Fibroblast of pulmonary artery (primary cell): Measurements from ENCODE around the gene CNTN2.

Source experiments
- DNase-seq: peaks from one replicate; pipeline ENCODE4 v3.0.0-alpha.2; 2010; ENCODE audit warnings: low read depth
- H3K4me3 ChIP-seq: replicated peaks from 2 replicates; pipeline ENCODE4 v1.5.1; 2011; ENCODE audit warnings: low read depth, mild to moderate bottlenecking, control low read depth, low read length, moderate library complexity
- TF ChIP-seq, protein P1 (sequence below): IDR thresholded peaks from 2 replicates; pipeline ENCODE4 v1.5.1; 2011; ENCODE audit warnings: mild to moderate bottlenecking, control low read depth, low read length, inconsistent platforms; ENCODE audit errors: missing control alignments

The CNTN2 gene, protein sequence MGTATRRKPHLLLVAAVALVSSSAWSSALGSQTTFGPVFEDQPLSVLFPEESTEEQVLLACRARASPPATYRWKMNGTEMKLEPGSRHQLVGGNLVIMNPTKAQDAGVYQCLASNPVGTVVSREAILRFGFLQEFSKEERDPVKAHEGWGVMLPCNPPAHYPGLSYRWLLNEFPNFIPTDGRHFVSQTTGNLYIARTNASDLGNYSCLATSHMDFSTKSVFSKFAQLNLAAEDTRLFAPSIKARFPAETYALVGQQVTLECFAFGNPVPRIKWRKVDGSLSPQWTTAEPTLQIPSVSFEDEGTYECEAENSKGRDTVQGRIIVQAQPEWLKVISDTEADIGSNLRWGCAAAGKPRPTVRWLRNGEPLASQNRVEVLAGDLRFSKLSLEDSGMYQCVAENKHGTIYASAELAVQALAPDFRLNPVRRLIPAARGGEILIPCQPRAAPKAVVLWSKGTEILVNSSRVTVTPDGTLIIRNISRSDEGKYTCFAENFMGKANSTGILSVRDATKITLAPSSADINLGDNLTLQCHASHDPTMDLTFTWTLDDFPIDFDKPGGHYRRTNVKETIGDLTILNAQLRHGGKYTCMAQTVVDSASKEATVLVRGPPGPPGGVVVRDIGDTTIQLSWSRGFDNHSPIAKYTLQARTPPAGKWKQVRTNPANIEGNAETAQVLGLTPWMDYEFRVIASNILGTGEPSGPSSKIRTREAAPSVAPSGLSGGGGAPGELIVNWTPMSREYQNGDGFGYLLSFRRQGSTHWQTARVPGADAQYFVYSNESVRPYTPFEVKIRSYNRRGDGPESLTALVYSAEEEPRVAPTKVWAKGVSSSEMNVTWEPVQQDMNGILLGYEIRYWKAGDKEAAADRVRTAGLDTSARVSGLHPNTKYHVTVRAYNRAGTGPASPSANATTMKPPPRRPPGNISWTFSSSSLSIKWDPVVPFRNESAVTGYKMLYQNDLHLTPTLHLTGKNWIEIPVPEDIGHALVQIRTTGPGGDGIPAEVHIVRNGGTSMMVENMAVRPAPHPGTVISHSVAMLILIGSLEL

DNA sequence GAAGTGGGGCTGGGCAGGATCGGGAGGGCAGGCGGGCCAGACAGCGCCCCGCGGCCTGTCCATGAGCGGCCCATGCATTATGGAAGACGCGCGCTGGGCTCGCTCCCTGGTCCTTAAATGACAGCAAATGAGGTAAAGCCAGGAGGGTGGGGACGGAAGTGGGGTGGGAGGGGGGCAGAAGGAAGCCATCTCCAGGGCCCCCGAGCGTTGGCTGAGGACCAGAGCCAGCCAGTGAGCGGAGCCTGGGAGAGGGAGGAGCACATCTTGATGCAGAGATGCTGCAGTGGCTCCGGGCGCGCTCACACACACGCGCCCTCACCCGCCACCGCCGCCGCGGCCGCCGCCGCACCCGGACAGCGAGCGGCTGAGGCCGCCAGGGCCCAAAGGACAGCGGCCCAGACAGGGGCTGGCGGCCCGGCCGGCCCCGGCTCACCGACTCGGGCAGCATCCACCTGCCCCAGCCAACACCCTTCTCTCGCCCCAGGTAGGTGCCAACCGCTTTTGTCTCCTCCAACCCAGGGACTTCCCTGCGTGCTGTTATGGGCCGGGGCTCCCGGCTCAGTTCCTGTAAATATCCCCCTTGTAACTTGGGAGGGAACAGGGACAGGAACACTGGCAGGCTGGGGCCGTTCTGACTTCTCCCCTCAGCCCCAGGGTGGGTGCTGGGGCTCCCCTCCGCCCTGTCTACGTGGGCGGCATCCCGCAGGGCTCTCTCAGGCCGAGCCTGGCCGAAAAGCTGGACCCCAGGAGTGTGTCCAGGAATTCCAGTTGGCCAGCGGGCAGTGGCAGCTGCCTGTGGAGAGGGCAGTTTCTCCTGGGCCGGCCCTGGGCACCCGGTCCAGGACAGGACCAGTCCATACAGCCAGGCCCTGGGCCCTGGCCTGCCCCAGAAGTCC, at the start of gene CNTN2:
TSS of gene CNTN2 (plus strand) at position 302 of the 896 bp plus-strand sequence. CDS start 9,974 bp downstream, outside the sequence.
- DNase-seq: no peak
- H3K4me3 ChIP-seq: no peak within 1 kb of the TSS
- TF ChIP-seq, protein P1, sequence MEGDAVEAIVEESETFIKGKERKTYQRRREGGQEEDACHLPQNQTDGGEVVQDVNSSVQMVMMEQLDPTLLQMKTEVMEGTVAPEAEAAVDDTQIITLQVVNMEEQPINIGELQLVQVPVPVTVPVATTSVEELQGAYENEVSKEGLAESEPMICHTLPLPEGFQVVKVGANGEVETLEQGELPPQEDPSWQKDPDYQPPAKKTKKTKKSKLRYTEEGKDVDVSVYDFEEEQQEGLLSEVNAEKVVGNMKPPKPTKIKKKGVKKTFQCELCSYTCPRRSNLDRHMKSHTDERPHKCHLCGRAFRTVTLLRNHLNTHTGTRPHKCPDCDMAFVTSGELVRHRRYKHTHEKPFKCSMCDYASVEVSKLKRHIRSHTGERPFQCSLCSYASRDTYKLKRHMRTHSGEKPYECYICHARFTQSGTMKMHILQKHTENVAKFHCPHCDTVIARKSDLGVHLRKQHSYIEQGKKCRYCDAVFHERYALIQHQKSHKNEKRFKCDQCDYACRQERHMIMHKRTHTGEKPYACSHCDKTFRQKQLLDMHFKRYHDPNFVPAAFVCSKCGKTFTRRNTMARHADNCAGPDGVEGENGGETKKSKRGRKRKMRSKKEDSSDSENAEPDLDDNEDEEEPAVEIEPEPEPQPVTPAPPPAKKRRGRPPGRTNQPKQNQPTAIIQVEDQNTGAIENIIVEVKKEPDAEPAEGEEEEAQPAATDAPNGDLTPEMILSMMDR: no peak

DNA sequence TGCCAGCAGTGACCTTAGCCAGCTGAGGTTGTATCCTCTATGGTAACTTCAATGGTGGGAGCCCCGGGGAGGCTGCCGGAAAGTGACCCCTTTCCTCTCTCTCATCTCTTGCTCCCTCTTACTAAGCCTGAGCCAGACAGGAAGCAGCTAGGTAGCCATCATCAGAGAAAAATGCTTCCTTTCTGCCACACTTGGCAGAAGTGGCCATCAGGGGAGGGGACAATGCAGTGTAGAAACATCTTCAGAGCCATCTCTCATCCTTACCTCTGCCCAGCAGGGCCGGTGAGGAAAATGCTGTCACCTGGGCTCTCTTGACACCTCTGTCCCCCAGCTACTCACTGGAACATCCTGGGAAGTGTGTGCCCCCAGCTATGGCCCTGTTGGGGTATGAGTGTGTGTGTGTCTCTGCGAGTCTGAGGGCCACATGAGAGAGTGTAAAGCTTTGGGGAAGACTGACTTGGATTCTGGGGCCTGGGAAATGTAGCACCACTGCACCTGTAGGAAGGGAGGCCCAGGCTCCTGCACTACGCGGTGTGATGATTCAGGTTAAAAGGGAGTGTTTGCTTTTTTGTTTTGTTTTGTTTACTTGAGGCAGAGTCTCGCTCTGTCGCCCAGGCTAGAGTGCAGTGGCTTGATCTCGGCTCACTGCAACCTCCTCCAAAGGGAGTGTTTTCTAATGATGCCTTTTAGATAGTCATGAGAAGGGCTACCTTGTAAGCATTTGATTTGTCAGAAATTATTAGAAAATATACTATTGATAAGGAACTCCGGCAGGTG, 48.7 kb upstream of the CNTN2 start:
- TF ChIP-seq, protein P1: no peak
- H3K4me3 ChIP-seq: no peak overlapping the region
- no peak for DNase-seq

DNA sequence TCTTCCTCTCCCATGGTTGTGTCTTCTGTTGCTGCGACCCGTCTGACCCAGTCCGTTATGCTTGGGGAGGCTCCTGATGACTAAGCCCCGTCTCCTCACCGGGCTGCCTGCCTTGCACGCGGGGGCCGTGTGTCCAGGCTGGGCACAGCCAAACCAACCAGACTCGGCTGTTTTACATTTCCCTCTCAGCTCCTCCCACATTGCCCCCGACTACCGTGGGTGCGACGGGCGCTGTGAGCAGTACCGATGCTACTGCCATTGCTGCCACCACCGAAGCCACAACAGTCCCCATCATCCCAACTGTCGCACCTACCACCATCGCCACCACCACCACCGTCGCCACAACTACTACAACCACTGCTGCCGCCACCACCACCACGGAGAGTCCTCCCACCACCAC, 46.0 kb upstream of the CNTN2 start:
- DNase-seq: no peak
- TF ChIP-seq, protein P1: no peak

DNA sequence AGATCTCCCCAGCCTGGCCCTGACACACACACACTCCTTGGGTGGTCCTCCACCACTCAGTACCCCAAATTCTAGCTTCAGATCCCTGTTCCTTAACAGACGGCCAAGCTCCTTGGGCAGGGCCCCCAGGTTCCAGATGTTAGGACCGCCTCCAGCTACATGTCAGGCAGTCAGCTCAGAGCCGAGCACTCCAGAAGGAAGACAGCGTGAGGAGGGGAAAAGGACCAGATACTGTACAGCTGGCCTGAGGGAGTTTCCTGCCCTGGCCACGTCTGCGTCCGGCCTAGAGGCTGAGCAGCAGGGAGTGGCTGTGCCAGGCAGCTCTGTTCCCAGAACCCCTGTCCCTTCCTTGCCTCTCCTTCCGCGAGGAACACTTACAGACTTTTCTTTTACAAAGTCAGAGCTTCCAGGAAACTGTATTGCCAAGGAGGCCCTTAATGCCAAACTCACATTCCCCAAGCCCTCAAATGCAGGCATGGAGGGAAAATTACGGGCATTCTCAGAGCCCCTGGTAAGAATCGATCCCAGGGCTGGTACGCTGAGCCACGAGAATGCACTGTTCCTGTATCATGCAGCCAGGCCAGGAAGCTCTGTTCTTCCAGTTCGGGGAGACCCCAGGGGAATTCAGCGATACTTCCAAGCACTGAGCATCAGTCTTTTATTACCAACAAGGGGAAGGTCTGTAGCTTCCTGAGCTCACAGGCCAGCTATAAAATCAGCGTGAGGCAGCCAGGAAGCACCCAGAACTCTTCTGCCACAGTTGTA, 45.2 kb upstream of the CNTN2 start:
- TF ChIP-seq, protein P1: no peak
- DNase-seq: peak; percentile 44

More for the DNA sequence above, 46.0 kb upstream of the CNTN2 start:
- no peak overlapping the region for H3K4me3 ChIP-seq

DNA sequence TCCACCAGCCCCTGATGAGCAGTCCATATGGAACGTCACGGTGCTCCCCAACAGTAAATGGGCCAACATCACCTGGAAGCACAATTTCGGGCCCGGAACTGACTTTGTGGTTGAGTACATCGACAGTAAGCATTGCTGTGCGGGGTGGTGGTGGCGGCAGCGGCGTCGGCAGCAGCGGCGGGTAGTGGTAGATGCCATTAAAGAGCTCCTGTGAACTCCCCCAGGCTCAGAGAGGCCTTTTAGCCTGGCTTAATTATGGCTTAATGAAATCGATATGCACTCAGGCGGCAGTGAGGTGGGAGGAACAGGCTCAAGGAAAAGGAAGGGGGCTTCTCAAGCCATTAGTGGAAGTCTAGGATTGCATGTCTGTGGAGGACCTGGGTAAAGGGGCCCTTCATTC, 41.9 kb upstream of the CNTN2 start:
- no peak overlapping the region for H3K4me3 ChIP-seq
- no peak for DNase-seq
- TF ChIP-seq, protein P1: no peak

More for the DNA sequence above, 45.2 kb upstream of the CNTN2 start:
- no peak overlapping the region for H3K4me3 ChIP-seq
